CD4-positive, CD25-positive, alpha-beta regulatory T cell (primary cell): Measurements from ENCODE around the gene ZNF30. TPM values are rescaled to one million over a fixed set of nuclear protein-coding genes. Genes with fewer than 3 reads are reported as not detected.

ENCODE experiments used
- ATAC-seq, 2 donors: fragments of 150-1000 bp; cut with Tn5 transposase; one replicate each; pipeline ENCODE4 v1.10.0; 2021; ENCODE audit warnings: low read depth in 2 of 2, moderate number of reproducible peaks in 2 of 2, moderate library complexity in 1 of 2
- DNase-seq, 3 donors: peaks; one replicate each; pipeline versions ENCODE4 v3.0.0 to v3.0.0-alpha.2; 2012 to 2022; ENCODE audit warnings: mixed read lengths in 1 of 3
- H3K27ac ChIP-seq: one replicate; pipeline ENCODE4 v1.7.0; 2013; ENCODE audit warnings: mild to moderate bottlenecking, low read length; ENCODE audit not compliant: insufficient read depth, poor library complexity, severe bottlenecking
- H3K27me3 ChIP-seq: one replicate; pipeline ENCODE4 v1.7.0; 2013; ENCODE audit warnings: low read length; ENCODE audit not compliant: control insufficient read depth, insufficient read depth
- H3K36me3 ChIP-seq: one replicate; pipeline ENCODE4 v1.7.0; 2013; ENCODE audit warnings: mild to moderate bottlenecking, low read length, moderate library complexity; ENCODE audit not compliant: control insufficient read depth, insufficient read depth
- H3K4me1 ChIP-seq: 2 replicates; pipeline ENCODE4 v1.7.0; 2013; ENCODE audit warnings: mild to moderate bottlenecking, low read length; ENCODE audit not compliant: insufficient read depth, control insufficient read depth, poor library complexity, severe bottlenecking
- H3K4me3 ChIP-seq: one replicate; pipeline ENCODE4 v1.7.0; 2013; ENCODE audit warnings: low read depth, mild to moderate bottlenecking, low read length, moderate library complexity
- H3K9me3 ChIP-seq, 2 experiments: 1 replicate in 1 of 2; 2 replicates in 1 of 2; pipeline ENCODE4 v1.7.0; 2013; ENCODE audit warnings: low read length in 2 of 2, mild to moderate bottlenecking in 1 of 2, moderate library complexity in 1 of 2; ENCODE audit not compliant: control insufficient read depth in 2 of 2
- H3K27ac Mint-ChIP-seq, 3 donors: one replicate each; pipeline ENCODE4 v1.8.0; 2020 to 2022; ENCODE audit warnings: mild to moderate bottlenecking in 3 of 3, mixed read lengths in 3 of 3, moderate library complexity in 2 of 3
- H3K27me3 Mint-ChIP-seq: one replicate; pipeline ENCODE4 v1.8.0; 2022; ENCODE audit warnings: mild to moderate bottlenecking, mixed read lengths
- H3K36me3 Mint-ChIP-seq: one replicate; pipeline ENCODE4 v1.8.0; 2020; ENCODE audit warnings: mixed read lengths
- H3K4me1 Mint-ChIP-seq, 4 donors: one replicate each; pipeline ENCODE4 v1.8.0; 2020 to 2022; ENCODE audit warnings: mixed read lengths in 4 of 4, mild to moderate bottlenecking in 1 of 4
- H3K4me3 Mint-ChIP-seq, 4 donors: one replicate each; pipeline ENCODE4 v1.8.0; 2020 to 2022; ENCODE audit warnings: mild to moderate bottlenecking in 4 of 4, mixed read lengths in 4 of 4, moderate library complexity in 3 of 4
- H3K9me3 Mint-ChIP-seq, 7 donors: one replicate each; pipeline ENCODE4 v1.8.0; 2020 to 2022; ENCODE audit warnings: mixed read lengths in 7 of 7, mild to moderate bottlenecking in 3 of 7, moderate library complexity in 2 of 7
- polyA plus RNA-seq, 4 donors: library from polyadenylated mRNA; unstranded; fragments of 300-500 nt; fragmentation: Illumina TruSeq; gene quantifications; one replicate each; pipeline ENCODE4 v1.2.3, GENCODE V29; 2021
- total RNA-seq: library from RNA; stranded (reverse); gene quantifications from one replicate; pipeline ENCODE4 v1.2.3, GENCODE V29; 2022

The ZNF30 gene
- total and polyA plus RNA-seq, 5 donors from 2014 or later: 3.0 to 15.2 (median 5.9) TPM

- Histone ChIP-seq H3K27me3 (no peaks in the 10 kb centered on the region), H3K27ac (no peak overlapping the region), H3K36me3 (peaks cover 44% of the 10 kb centered on the region), H3K4me1 (no peaks in the 10 kb centered on the region), H3K4me3 (no peak overlapping the region), H3K9me3 (peaks cover 12 to 14% of the 10 kb centered on the region in 2 experiments)
- DNase-seq: no peak
- ATAC-seq: no peak
- Mint-ChIP-seq H3K4me1 (peaks cover 0 to 4% (median 0%) of the 10 kb centered on the region in 4 donors), H3K4me3 (no peak overlapping the region), H3K27me3 (no peaks in the 10 kb centered on the region), H3K9me3 (peaks cover 4 to 16% (median 11%) of the 10 kb centered on the region in 7 donors), H3K36me3 (peaks cover 51% of the 10 kb centered on the region), H3K27ac (no peak overlapping the region)
Measured at GRCh38 chr19:34936184-34936583, 9.5 kb downstream of the ZNF30 start.

GRCh38 chr19:34938886-34939285, 12.2 kb downstream of the ZNF30 start:
- ATAC-seq (no peak), DNase-seq (no peak)
- H3K36me3 ChIP-seq: peaks cover 40% of the 10 kb centered on the region
- peaks cover 58% of the 10 kb centered on the region for H3K36me3 Mint-ChIP-seq
- H3K9me3 ChIP-seq: peaks cover 33 to 41% of the 10 kb centered on the region in 2 experiments
- H3K9me3 Mint-ChIP-seq: peaks cover 4 to 41% (median 16%) of the 10 kb centered on the region in 7 donors
- no peaks in the 10 kb centered on the region for H3K27me3 Mint-ChIP-seq
- no peak overlapping the region for H3K27ac Mint-ChIP-seq
- no peaks in the 10 kb centered on the region for H3K4me1 Mint-ChIP-seq
- H3K4me3 Mint-ChIP-seq: no peak overlapping the region
- no peaks in the 10 kb centered on the region for H3K27me3 ChIP-seq
- H3K4me1 ChIP-seq: no peaks in the 10 kb centered on the region
- no peak overlapping the region for H3K27ac ChIP-seq
- no peak overlapping the region for H3K4me3 ChIP-seq

DNA sequence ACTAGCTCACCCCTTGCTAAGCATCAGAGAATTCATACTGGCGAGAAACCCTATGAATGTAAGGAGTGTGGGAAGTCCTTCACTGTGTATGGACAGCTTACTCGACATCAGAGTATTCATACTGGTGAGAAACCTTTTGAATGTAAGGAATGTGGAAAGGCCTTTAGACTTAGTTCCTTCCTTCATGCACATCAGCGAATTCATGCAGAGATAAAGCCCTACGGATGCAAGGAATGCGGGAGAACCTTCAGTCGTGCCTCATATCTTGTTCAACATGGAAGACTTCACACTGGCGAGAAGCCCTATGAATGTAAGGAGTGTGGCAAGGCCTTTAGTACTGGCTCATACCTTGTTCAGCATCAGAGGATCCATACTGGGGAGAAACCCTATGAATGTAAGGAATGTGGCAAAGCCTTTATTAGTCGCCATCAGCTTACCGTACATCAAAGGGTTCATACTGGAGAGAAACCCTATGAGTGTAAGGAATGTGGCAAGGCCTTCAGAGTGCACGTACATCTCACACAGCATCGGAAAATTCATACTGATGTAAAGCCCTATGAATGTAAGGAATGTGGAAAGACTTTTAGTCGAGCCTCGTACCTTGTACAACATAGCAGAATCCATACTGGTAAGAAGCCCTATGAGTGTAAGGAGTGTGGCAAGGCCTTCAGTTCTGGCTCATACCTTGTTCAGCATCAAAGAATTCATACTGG, 17.3 kb downstream of the ZNF30 start:
- peaks cover 26% of the 10 kb centered on the region for H3K36me3 ChIP-seq
- Mint-ChIP-seq H3K4me1 (peaks cover 0 to 5% (median 0%) of the 10 kb centered on the region in 4 donors), H3K27ac (no peak overlapping the region), H3K27me3 (no peaks in the 10 kb centered on the region), H3K36me3 (peaks cover 44% of the 10 kb centered on the region), H3K4me3 (no peak overlapping the region), H3K9me3 (peaks cover 2 to 74% (median 33%) of the 10 kb centered on the region in 7 donors)
- ATAC-seq (no peak), DNase-seq (no peak)
- no peak overlapping the region for H3K27ac ChIP-seq
- no peaks in the 10 kb centered on the region for H3K27me3 ChIP-seq
- no peak overlapping the region for H3K4me3 ChIP-seq
- H3K4me1 ChIP-seq: no peaks in the 10 kb centered on the region
- peaks cover 77 to 91% of the 10 kb centered on the region in 2 experiments for H3K9me3 ChIP-seq

DNA sequence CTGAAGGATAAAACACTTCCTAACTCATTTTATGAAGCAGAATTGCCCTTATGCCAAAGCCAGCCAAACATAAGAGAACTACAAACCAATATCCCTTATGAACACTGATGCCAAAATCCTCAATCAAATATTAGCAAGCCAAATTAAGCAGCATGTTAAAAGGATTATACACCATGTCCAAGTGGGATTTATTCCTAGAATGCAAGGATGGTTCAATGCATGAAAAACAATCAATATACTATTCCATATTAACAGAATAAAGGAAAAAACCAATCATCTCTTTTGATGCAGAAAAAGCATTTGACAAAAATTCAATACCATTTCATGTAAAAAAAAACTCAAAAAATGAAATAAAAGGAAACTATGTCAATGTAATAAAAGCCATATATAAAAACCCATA, 26.4 kb downstream of the ZNF30 start:
- Mint-ChIP-seq H3K27ac (no peak overlapping the region), H3K4me3 (no peak overlapping the region), H3K36me3 (peaks cover 63% of the 10 kb centered on the region), H3K4me1 (peaks cover 0 to 13% (median 4%) of the 10 kb centered on the region in 4 donors), H3K27me3 (no peaks in the 10 kb centered on the region), H3K9me3 (peaks cover 3 to 85% (median 53%) of the 10 kb centered on the region in 7 donors)
- H3K36me3 ChIP-seq: peaks cover 40% of the 10 kb centered on the region
- no peak overlapping the region for H3K27ac ChIP-seq
- no peaks in the 10 kb centered on the region for H3K4me1 ChIP-seq
- DNase-seq (no peak), ATAC-seq (no peak)
- peaks cover 87 to 97% of the 10 kb centered on the region in 2 experiments for H3K9me3 ChIP-seq
- H3K4me3 ChIP-seq: no peak overlapping the region
- H3K27me3 ChIP-seq: no peaks in the 10 kb centered on the region

- peaks cover 81 to 94% of the 10 kb centered on the region in 2 experiments for H3K9me3 ChIP-seq
- peaks cover 73% of the 10 kb centered on the region for H3K36me3 ChIP-seq
- Mint-ChIP-seq H3K4me1 (peaks cover 16 to 27% (median 20%) of the 10 kb centered on the region in 4 donors), H3K27me3 (no peaks in the 10 kb centered on the region), H3K9me3 (peaks cover 8 to 92% (median 48%) of the 10 kb centered on the region in 7 donors), H3K36me3 (peaks cover 82% of the 10 kb centered on the region), H3K27ac (no peak overlapping the region), H3K4me3 (no peak overlapping the region)
- no peak overlapping the region for H3K27ac ChIP-seq
- H3K27me3 ChIP-seq: no peaks in the 10 kb centered on the region
- ATAC-seq (no peak), DNase-seq (peak in 1 of 3 donors; percentile 22)
- no peak overlapping the region for H3K4me3 ChIP-seq
- H3K4me1 ChIP-seq: peaks cover 20% of the 10 kb centered on the region
Measured at GRCh38 chr19:34957830-34958751, 31.4 kb downstream of the ZNF30 start.

GRCh38 chr19:34959021-34959420, 32.3 kb downstream of the ZNF30 start:
- Mint-ChIP-seq H3K4me3 (peak overlapping the region in 1 of 4 donors; percentile 27), H3K27ac (no peak overlapping the region), H3K4me1 (peaks cover 18 to 29% (median 22%) of the 10 kb centered on the region in 4 donors), H3K36me3 (peaks cover 76% of the 10 kb centered on the region), H3K27me3 (no peaks in the 10 kb centered on the region), H3K9me3 (peaks cover 9 to 85% (median 44%) of the 10 kb centered on the region in 7 donors)
- Histone ChIP-seq H3K27me3 (no peaks in the 10 kb centered on the region), H3K4me3 (no peak overlapping the region), H3K9me3 (peaks cover 71 to 85% of the 10 kb centered on the region in 2 experiments), H3K27ac (no peak overlapping the region), H3K4me1 (peaks cover 25% of the 10 kb centered on the region), H3K36me3 (peaks cover 67% of the 10 kb centered on the region)
- no peak for ATAC-seq
- no peak for DNase-seq

GRCh38 chr19:34960103-34960805, 33.6 kb downstream of the ZNF30 start:
- Histone ChIP-seq H3K27ac (no peak overlapping the region), H3K36me3 (peaks cover 67% of the 10 kb centered on the region), H3K4me1 (peaks cover 28% of the 10 kb centered on the region), H3K4me3 (peak overlapping the region; percentile 0), H3K9me3 (peaks cover 67 to 75% of the 10 kb centered on the region in 2 experiments), H3K27me3 (no peaks in the 10 kb centered on the region)
- no peaks in the 10 kb centered on the region for H3K27me3 Mint-ChIP-seq
- DNase-seq (no peak), ATAC-seq (no peak)
- peaks cover 9 to 78% (median 39%) of the 10 kb centered on the region in 7 donors for H3K9me3 Mint-ChIP-seq
- H3K4me3 Mint-ChIP-seq: peak overlapping the region; percentile 70 to 83 (median 80)
- peaks cover 13 to 35% (median 20%) of the 10 kb centered on the region in 4 donors for H3K4me1 Mint-ChIP-seq
- H3K36me3 Mint-ChIP-seq: peaks cover 71% of the 10 kb centered on the region
- H3K27ac Mint-ChIP-seq: peak overlapping the region in 2 of 3 donors; percentile 77 to 94
